ENCODE results near the gene PCGF1.

The PCGF1 gene

DNA sequence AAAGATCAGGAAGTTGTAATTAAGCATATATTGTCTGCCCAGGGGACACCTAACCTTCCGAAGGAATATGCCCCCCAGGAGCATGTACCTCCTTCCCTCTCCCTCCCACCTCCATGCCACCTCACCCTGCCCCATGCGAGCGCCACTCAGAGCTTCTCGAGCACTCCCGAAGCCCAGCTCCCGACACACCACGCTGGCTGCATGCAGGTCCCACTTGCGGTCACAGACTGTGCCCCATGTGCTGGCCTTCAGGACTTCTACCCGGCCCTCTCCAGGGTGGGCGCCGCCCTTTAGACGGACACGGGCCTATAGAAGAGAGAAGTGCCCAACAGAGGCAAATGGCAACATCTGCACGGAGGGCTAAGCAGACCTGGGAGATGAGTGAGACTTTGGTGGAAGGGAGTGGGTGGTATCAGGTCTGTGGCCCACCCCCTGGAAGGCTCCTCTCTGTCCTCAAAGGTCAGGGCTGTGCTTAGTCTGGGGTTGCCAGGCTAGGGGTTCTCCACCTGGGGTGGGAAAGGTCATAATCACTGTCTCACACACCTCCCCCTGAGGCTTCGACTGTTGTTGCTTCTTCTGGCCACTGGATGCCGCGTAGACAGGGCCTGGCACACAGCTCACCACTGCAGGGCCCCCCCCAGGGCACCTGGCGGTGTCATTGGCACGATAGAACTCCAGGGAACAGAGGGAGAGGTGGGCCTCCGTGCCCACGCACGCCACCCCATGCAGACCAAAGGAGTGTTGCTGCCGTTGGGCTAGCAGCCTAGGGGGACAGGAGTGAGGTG is 28.9 kb upstream of the PCGF1 start:
- DNase-seq, result no peak

DNA sequence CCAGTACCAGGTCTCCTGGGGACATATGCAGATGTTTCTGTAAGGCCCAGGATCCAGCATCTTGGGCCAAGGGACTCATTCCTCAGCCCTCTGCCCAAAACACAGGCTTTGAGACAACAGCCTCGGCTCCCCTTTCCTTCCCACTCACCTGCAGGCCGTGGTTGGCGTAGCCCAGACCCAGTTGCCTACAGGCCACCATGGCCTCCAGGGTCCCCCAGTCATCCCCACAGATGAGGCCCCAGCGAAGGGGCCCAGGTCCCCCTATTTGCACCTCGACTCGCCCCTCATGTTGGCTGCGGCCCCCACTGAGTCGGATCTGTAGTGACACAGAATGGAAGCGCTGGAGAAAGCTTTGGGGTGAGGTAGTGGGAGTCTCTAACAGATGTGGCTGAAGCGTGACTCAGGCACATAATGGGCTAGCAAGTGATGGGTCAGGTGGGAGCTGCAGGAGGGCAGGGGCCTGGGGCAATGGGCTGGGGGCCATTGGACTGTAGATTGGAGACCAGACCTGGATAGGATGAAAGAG is 28.0 kb upstream of the PCGF1 start:
- no peak for DNase-seq

DNA sequence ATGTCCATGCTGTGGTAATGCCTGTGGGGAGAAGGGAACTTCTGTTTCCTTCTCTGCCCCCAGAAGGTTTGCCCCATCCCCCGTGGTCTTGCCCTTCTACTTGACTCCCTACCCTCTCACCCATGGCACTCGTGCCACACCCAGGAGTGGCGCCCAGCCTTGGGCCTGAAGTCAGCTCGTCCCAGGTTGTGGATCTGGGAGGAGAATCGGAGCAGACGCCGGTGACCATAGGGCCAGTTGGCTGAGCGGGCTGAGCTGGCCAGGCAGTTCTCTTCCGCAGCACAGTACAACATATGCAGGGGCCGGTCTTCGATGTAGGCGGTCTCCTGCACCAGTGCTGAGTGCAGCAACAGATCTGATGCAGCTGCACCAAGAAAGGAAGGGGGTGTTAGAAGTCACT is 26.9 kb upstream of the PCGF1 start:
- DNase-seq, result no peak

DNA sequence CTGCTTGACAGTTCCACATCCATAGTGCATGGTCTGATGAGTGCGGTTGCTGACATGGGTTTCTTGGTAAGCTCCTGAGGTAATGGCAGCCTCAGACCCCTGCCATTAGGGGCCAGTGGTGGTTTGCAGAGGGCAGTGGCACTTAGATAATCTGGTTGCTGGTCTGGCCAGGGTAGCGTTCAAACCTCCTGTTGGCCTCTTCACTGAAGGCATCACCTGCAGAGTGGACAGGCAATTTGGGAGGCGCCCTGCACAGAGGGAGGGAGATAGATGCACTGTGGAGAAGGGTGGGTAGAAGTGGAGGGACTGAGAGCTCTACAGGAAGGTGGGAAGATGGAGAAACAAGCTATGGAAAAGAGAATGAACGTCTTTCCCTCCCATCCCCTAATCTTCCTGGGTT is 26.0 kb upstream of the PCGF1 start:
- DNase-seq, result no peak

DNA sequence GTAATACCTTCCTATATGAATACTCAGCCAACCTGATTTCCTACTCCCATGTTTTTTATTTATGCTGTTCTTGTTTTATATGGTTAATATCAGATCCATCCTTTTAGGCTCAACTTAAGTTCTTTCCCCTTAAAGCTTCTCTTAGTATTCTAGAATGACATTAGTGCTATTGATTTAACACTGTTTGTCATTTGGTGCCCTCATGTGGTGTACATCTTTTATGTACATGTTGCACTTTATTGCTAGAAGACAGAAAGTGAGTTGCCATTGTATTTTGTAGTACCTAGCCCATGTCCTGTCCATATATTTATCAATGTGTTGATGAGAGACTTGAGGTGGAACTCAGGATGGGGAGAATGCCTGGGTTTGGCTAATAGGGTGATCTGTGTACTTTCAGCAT is 24.7 kb upstream of the PCGF1 start:
- no peak for DNase-seq

DNA sequence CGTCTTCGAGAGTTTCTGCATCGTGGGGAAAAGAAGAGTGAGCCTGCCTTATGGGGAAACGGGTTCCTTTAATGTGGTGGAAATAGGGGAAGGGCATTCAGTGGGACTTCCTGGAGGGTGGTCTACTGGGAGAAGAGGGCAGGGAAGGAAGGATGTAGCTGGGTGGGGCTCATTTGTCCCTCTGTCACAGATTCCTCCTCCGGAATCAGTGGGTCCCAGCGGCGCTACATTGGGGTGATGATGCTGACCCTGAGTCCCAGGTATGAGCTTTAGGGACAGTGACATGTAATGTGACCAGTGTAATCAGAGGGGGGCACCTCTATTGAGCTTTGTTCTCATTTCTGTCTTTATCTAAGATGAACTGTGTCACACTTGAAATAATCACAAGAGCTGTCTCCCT is 24.2 kb upstream of the PCGF1 start:
- DNase-seq, result no peak

DNA sequence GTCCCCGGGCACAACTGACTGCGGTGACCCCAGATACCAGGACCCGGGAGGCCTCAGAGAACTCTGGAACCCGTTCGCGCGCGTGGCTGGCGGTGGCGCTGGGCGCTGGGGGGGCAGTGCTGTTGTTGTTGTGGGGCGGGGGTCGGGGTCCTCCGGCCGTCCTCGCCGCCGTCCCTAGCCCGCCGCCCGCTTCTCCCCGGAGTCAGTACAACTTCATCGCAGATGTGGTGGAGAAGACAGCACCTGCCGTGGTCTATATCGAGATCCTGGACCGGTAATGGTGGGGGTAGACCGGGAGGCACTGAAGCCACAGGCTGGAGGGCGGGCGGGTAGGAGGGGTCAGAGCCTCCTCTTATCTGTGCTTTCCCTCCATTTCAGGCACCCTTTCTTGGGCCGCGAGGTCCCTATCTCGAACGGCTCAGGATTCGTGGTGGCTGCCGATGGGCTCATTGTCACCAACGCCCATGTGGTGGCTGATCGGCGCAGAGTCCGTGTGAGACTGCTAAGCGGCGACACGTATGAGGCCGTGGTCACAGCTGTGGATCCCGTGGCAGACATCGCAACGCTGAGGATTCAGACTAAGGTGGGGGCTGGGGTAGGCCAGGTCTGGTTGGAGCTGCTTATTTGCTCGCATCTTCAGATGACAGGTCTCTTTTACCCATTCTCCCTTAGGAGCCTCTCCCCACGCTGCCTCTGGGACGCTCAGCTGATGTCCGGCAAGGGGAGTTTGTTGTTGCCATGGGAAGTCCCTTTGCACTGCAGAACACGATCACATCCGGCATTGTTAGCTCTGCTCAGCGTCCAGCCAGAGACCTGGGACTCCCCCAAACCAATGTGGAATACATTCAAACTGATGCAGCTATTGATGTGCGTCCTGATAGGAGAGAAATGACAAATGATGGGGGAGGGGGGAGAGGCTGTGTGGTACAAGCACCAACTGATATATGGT is 23.0 kb upstream of the PCGF1 start:
- peak; percentile 65 for DNase-seq

DNA sequence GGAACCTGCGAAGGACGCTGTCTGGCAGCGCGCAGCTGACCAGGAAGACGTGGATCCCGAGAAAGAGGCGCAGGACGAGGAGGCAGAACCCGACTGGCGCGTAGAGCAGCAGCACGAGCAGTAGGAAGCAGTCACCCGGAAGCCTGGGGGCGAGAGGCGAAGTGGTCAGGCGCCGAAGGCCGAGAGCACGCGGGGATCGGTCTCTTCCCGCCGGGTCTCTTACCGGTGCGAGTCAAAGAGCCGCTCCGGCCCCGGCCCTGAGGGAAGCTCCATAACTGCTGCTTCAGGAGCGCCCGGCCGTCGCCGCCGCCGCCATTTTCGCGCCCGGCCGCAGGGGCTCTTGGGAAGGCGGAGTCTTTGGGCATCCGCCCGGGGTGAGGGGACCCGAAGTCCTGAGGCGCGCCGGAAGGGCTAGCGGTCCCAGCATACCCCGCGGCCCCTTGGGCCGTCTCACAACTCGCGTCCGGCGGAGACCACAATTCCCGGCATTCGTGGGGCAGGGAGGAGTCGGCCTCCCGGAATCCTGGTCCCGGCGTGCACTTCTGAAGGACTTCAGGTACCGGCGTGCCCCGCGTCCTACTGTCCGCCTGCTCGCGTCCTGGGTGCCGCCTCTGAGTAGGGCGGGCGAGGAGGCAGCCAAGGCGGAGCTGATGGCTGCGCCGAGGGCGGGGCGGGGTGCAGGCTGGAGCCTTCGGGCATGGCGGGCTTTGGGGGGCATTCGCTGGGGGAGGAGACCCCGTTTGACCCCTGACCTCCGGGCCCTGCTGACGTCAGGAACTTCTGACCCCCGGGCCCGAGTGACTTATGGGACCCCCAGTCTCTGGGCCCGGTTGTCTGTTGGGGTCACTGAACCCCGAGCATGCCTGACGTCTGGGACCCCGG is 22.1 kb upstream of the PCGF1 start, which contains the start of the genes AUP1 and HTRA2:
AUP1 (minus strand) TSS at position 350 of the 882 bp plus-strand sequence; CDS start at position 273, 77 bp downstream.
HTRA2 (plus strand) TSS at position 577 of the 882 bp plus-strand sequence; CDS start at position 651, 74 bp downstream.
- peak; percentile 99 for DNase-seq

DNA sequence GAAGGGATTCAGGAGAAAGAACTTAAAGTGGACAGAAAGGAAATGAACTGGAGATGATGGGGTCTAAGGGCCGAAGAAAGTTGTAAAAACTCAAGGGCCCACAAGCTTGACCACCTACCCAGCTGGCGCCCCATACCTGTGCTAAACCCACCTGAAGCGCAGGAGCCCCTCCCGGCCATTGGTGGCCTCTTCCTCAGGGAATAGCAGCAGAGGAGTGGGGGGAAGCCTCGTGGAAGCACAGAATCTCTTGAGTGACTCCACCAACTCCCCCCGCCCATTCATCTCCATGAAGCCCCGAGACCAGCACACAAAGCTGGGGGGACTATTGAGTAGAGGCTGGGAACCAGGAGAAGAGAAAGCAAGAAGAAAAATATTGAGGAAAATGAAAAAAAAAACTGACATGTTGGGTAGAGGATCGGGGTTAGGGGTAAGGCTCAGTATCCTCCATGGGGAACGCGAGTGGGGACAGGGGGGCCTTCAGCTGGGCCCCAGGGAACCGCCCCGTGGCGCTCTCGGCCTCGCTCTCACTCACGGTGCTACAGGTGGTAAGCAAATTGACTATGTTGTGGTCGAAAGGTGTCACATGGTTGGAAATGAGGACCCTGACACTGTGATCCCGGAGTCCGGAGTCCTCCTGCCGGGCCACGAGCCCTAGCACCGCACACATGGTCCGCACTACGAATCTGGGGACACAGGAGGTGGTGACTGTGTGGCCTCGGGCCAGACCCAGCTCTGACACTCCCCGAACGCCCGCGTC is 21.3 kb upstream of the PCGF1 start:
- DNase-seq, result no peak

DNA sequence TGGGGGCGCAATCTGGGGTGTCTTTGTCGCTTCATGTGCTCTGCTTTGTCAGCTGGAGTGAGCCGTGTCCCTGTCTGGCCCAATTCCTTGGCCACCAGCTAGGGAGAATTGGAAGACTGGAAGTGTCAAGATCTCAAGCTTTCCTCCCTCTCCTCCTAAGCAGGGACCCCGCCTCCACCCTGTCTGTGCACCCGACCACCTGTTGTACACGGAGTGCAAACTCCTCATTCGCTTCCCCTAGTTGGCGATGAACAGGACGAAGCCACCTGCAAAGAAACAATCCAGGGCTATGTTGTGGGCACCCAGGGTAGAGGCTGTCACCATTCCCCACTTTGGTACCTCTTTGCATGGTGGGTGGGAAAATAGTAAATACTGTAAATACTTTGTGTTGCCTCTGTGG is 20.2 kb upstream of the PCGF1 start:
- no peak for DNase-seq

DNA sequence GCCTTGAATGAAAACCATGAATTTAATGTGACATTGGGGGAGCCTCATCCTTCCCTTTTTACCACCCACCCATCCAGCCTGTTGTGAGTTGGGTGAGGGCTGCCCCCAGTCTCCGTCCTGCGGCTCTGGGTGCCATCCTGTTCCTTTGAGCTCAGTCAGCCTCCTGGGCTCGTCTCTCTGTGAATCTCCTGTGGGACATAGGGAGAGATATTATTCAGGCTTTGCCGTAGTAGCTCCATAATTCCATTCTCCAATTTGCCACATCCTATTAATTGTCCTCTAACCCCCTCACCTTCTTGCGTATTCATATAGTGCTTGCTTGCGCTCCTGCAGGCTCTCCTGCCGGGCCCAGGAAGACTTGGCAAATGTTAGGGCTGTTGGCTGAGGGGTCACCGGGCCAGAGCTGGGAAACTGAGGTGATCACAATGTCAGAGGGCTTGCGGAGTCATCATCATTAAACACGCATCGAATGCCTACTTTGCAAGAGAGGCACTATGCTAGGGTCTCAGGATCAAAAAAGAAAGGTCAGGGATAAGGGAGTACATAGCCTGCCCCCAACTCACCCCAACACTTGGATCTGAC is 19.2 kb upstream of the PCGF1 start:
- DNase-seq, result no peak

DNA sequence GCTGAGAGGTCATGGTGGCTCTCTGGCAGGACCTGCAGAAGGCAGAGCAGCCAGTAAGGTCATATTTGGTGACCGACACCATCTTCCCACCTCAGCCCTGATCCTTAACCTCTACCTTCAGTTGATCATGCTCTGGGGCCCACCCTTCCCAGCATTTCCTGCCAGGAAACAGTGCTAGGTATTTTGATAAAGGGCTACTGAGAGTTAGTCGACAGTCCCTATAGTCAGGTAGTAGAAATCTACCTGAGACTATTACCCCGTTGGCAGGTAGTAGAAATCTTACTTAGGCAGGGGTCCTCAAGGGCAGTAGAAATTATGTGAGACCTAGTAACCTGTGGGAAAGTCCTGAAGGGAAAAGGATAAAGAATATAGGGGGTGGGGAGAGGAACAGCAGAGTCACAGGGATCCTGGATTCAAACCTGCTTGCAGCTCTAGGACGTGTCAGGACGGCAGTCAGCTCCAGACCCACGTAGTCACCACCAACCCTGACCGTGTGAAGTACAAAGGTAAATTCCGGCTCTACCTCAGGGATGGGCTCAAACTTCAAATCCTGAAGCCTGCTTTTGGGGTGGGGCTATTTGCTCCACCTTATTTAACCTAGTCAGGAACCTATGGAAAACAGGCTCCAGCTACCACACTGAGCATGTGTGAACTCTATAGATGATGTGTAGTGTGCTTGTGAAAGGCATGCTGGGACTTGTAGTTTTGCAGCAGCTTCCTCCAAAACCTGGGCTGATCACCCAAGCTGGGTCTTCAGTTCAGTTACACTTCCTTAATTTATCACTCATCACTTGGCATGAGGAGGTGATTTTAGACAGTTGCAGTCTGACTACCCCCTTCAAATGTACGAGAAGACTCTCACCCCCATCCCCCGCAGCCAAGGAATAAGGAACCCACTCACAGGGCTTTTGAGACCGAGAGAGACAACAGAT is 18.5 kb upstream of the PCGF1 start, which contains the start of gene DQX1:
DQX1 (minus strand) TSS at position 515 of the 932 bp plus-strand sequence; CDS start at position 13, 502 bp downstream.
- DNase-seq, result no peak

DNA sequence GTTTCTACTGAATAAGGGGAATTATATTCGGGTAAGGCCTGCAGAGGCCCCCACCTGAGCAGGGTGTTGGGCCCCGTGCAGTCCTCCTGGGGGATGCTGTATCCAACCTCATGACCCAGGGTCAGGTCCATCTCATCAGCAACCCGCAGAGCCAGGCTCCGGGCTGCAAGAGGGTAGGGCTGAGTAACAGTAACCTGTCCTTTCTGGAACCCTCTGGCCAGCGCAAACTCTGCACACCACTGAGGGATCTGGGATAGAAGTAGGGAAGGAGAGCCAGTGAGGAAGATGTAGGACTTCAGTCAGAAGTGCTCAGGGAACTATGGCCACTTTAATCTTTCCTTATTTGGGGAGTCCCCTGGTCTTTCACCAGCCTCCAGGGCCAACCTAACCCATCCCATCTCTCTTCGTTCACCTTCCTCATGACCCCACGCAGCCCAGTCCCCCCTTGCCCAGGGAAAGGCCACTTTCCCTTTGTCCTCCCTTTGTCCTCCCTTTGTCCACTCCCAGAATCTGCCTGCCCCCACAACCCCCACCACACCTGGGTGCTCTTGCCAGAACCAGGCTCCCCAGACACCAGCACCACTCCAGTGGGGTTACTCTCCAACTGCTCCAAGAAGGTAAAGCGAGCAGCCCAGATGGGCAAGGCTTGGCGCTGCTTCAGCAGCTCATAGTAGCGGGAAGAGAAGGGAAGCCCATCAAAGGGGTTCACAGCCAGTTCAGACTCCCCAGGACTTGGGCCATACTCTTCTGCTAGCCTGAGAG is 17.6 kb upstream of the PCGF1 start:
- DNase-seq, result no peak

DNA sequence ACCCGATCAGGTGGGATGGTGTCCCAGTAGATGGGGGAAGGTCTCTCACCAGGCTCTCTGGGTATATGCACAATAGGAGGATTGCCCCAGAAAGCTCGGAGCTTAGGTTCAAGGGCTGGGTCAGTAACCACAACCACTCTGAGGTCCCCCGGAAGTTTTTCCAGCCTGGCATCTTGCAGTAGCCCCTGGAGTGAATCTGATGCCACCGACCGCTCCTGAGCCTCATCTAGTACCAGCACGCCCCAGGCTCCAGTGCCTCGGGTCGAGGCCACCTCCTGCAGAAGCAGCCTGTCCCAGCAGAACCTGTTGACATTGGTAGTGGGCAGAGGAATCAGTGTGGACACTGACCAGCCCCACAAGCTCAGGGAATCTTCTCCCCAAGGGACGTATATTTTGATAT is 16.5 kb upstream of the PCGF1 start:
- no peak for DNase-seq

DNA sequence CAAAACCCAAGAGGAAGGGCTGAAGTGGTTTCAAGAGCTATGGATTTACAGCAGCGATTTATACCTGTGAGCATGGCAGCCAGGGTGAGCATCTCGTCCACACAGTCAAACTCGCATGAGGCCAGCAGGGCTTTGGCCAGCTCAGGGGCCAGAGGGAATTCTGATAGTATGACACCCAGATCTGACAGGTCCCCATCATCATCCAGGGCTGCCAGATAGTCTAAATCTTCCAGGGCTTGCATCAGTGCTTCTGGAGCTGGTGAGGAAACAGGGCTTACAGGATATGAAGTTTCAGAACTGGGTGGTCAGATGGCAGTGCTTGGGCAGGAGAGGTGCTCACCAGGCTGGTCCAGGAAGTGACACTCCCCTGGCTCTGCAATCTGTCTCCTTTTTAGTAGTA is 15.0 kb upstream of the PCGF1 start:
- no peak for DNase-seq

DNA sequence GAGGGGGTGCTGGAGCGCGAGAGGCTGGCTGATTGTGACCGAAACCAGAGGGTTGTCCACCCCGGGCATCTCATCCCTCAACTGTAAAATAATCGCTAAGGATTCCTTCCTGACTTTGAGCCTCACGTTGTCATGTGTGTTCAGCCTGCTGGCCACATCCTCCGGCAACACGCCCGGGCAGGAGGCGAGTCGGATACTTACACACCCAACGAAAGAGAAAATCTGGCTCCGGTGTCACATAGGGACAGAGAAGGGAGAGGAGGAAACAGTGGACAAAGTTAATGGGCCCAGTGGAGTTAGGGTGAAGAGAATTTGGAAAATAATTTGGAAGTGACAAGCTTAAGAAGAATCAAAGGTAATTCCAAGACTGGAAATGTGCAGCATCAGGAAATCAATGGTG is 9.2 kb upstream of the PCGF1 start:
- no peak for DNase-seq

DNA sequence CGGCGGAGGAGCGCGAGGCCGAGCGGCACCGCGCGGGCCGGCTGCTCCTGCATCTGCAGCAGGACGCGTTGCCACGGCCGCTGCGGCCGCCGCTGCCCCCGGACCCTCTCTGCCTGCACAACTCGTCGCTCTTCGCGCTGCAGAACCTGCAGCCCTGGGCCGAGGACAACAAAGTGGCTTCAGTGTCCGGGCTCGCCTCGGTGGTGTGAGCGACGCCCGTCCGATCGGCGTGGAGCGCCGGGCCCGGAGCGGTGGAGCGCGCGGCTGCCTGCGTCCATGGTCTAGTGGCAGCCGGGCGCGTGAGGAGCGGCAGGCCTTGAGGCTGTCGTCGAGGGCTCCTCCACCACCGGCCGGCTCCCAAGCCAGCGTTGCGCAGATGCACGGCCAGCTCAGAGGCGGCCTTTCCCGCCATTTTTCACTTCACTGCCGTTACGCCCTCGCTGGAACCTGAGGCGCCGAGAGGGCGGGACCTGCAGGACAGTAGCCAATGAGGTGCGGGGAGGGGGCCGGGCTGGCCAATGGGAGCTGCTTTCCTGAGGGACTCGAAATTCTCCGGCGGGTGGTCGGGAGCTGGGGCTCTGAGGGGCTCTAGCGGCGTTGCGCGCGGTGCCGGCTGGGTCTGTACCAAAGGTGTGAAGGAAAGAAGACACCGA is 8.6 kb upstream of the PCGF1 start:
- DNase-seq, result peak; percentile 80

DNA sequence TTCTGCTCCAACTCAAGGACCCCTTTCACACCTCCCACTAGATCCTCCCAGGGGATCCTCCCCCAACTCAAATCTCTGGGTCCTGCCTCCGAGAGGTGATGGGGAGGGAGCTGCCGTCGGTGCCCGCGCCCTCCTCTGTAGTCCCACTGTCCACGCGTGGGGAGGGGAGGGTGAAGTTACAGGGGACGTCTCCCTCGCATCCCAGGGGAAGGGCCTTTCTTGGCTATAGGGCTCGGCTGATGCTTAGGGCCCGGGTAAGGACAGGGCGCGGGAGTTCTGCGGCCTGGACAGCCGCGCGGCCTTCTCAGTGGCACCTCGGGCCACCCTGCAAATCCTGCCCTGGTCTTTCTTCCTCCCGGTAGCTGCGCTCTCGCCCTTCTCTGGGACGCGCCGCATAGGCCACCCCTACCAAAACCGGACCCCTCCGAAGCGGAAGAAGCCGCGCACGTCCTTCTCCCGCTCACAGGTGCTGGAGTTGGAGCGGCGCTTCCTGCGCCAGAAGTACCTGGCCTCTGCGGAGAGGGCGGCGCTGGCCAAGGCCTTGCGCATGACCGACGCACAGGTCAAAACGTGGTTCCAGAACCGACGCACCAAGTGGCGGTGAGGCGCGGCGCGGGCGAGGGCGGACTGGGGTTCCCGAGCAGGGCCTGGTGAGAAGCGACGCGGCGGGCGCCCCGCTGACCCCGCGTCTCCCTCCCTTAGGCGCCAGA is 7.9 kb upstream of the PCGF1 start:
- no peak for DNase-seq
